GM19023 (cell line): ENCODE data around the gene LSAMP.
A peak's percentile ranks its signal among the peaks of the same experiment; 100 is the strongest.
"Not testable (repeated sequence)": the region's sequence is repeated elsewhere in the genome, so short reads cannot be mapped to it uniquely, and the experiment has no call there.

Source experiments
- ATAC-seq: cut with Tn5 transposase; IDR thresholded peaks from one replicate; pipeline ENCODE4 v1.9.1; 2021; ENCODE audit warnings: mild to moderate bottlenecking, moderate library complexity; ENCODE audit not compliant: unreplicated experiment

The LSAMP gene

GRCh38 chr3:115788921-115789470 lies 656.3 kb downstream of the LSAMP start:
- no peak for ATAC-seq

GRCh38 chr3:115787818-115788217 lies 657.5 kb downstream of the LSAMP start:
- ATAC-seq: no peak

GRCh38 chr3:115785782-115786181 lies 659.5 kb downstream of the LSAMP start:
- no peak for ATAC-seq

GRCh38 chr3:115784739-115785536 lies 660.3 kb downstream of the LSAMP start:
- no peak for ATAC-seq

- peak; percentile 91 for ATAC-seq
Observed at GRCh38 chr3:115783938-115784738, 661.1 kb downstream of the LSAMP start.

GRCh38 chr3:115783426-115783825 lies 661.9 kb downstream of the LSAMP start:
- not testable (repeated sequence) for ATAC-seq

- ATAC-seq: no peak
Observed at GRCh38 chr3:115779011-115779410, 666.3 kb downstream of the LSAMP start.

GRCh38 chr3:115772951-115773350 lies 672.3 kb downstream of the LSAMP start:
- no peak for ATAC-seq

GRCh38 chr3:115768661-115769060 lies 676.6 kb downstream of the LSAMP start:
- no peak for ATAC-seq

- no peak for ATAC-seq
Observed at GRCh38 chr3:115766587-115767482, 678.5 kb downstream of the LSAMP start.

GRCh38 chr3:115761927-115762305 lies 683.4 kb downstream of the LSAMP start:
- ATAC-seq: no peak

GRCh38 chr3:115760716-115761115 lies 684.6 kb downstream of the LSAMP start:
- ATAC-seq: no peak

- no peak for ATAC-seq
Observed at GRCh38 chr3:115758076-115758763, 687.1 kb downstream of the LSAMP start.

- ATAC-seq: not testable (repeated sequence)
Observed at GRCh38 chr3:115752978-115753377, 692.3 kb downstream of the LSAMP start.
